Astrocyte (in vitro differentiated cells and primary cell): ENCODE results near the gene RNU5D-1. TPM values are rescaled to one million over a fixed set of nuclear protein-coding genes. Genes with fewer than 3 reads are reported as not detected.

Experiments used
- DNase-seq: peaks from one replicate; pipeline ENCODE4 v3.0.0-alpha.2; 2010; ENCODE audit warnings: low read depth
- FAIRE-seq: peaks from 2 replicates; lab custom pipeline; 2011; peaks lifted over from hg19 to GRCh38; lab: Jason Lieb, UNC
- H2AFZ ChIP-seq: 2 replicates; pipeline ENCODE4 v1.6.0; 2012; ENCODE audit warnings: low read depth, low read length, inconsistent platforms
- H3K27ac ChIP-seq: 2 replicates; pipeline ENCODE4 v1.5.1; 2011; ENCODE audit warnings: low read depth, low read length, inconsistent platforms
- H3K27me3 ChIP-seq: 2 replicates; pipeline ENCODE4 v1.6.0; 2011; ENCODE audit warnings: low read length, inconsistent platforms; ENCODE audit not compliant: insufficient read depth
- H3K36me3 ChIP-seq: 2 replicates; pipeline ENCODE4 v1.5.1; 2011; ENCODE audit warnings: low read length, inconsistent platforms; ENCODE audit not compliant: insufficient read depth
- H3K4me1 ChIP-seq: 2 replicates; pipeline ENCODE4 v1.5.1; 2011; ENCODE audit warnings: low read length, inconsistent platforms; ENCODE audit not compliant: insufficient read depth
- H3K4me2 ChIP-seq: 2 replicates; pipeline ENCODE4 v1.6.0; 2012; ENCODE audit warnings: low read length, inconsistent platforms
- H3K4me3 ChIP-seq: 2 replicates; pipeline ENCODE4 v1.5.1; 2011; ENCODE audit warnings: low read depth, mild to moderate bottlenecking, low read length, inconsistent platforms; ENCODE audit not compliant: insufficient read depth
- H3K79me2 ChIP-seq: 2 replicates; pipeline ENCODE4 v1.6.0; 2012; ENCODE audit warnings: mild to moderate bottlenecking, low read length, inconsistent platforms; ENCODE audit not compliant: insufficient read depth
- H3K9ac ChIP-seq: 2 replicates; pipeline ENCODE4 v1.6.0; 2012; ENCODE audit warnings: mild to moderate bottlenecking, low read length, inconsistent platforms
- H3K9me3 ChIP-seq: 2 replicates; pipeline ENCODE4 v1.5.1; 2012; ENCODE audit warnings: low read depth, mild to moderate bottlenecking, low read length, inconsistent platforms; ENCODE audit not compliant: insufficient read depth
- H4K20me1 ChIP-seq: 2 replicates; pipeline ENCODE4 v1.6.0; 2012; ENCODE audit warnings: low read length, inconsistent platforms; ENCODE audit not compliant: insufficient read depth
- H3K27ac Mint-ChIP-seq: one replicate; pipeline ENCODE4 v1.8.0; 2021; ENCODE audit warnings: mild to moderate bottlenecking, mixed read lengths; ENCODE audit not compliant: unreplicated experiment
- H3K27me3 Mint-ChIP-seq: one replicate; pipeline ENCODE4 v1.8.0; 2021; ENCODE audit warnings: low read depth, mixed read lengths; ENCODE audit not compliant: unreplicated experiment
- H3K36me3 Mint-ChIP-seq: one replicate; pipeline ENCODE4 v1.8.0; 2021; ENCODE audit warnings: low read depth, mixed read lengths; ENCODE audit not compliant: unreplicated experiment
- H3K4me1 Mint-ChIP-seq: one replicate; pipeline ENCODE4 v1.8.0; 2021; ENCODE audit warnings: low read depth, mixed read lengths; ENCODE audit not compliant: unreplicated experiment
- H3K4me3 Mint-ChIP-seq: one replicate; pipeline ENCODE4 v1.8.0; 2021; ENCODE audit warnings: mild to moderate bottlenecking, moderate library complexity, mixed read lengths; ENCODE audit not compliant: unreplicated experiment
- H3K9me3 Mint-ChIP-seq: one replicate; pipeline ENCODE4 v1.8.0; 2021; ENCODE audit warnings: mild to moderate bottlenecking, mixed read lengths; ENCODE audit not compliant: unreplicated experiment
- EZH2 ChIP-seq: IDR thresholded peaks from 2 replicates; pipeline ENCODE4 v1.6.1; 2012; ENCODE audit warnings: mild to moderate bottlenecking, low read length, inconsistent platforms; ENCODE audit not compliant: insufficient read depth
- total RNA-seq: library from RNA; stranded (reverse); gene quantifications from 2 replicates; pipeline ENCODE4 v1.2.1, GENCODE V29; 2021
- TF ChIP-seq, protein P1 (sequence below): IDR thresholded peaks from 2 replicates; pipeline ENCODE4 v1.5.1; 2011; ENCODE audit warnings: low read depth, mild to moderate bottlenecking, inconsistent platforms, low read length, moderate library complexity; ENCODE audit not compliant: insufficient read depth

Gene RNU5D-1
- total RNA-seq, 1 donor from 2014 or later, result not detected

DNA sequence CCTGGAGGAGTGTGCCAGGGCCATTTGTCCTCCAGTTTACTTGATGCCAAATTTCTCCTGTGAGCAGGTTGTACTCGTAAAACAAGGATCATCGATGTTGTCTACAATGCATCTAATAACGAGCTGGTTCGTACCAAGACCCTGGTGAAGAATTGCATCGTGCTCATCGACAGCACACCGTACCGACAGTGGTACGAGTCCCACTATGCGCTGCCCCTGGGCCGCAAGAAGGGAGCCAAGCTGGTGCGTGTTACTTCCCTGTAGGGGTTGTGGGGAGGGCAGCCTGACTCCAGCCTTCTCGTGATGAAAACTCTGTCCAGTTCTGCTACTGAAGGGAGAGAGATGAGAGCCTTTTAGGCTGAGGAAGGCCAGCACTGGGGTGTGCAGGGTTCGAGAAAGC lies 46.6 kb upstream of the RNU5D-1 start:
- peak overlapping the region; percentile 97 for H3K9ac ChIP-seq
- Mint-ChIP-seq H3K36me3 (peaks cover 25% of the 10 kb centered on the region), H3K4me3 (peak overlapping the region; percentile 92), H3K27me3 (no peaks in the 10 kb centered on the region), H3K4me1 (peaks cover 20% of the 10 kb centered on the region), H3K27ac (peak overlapping the region; percentile 64), H3K9me3 (no peaks in the 10 kb centered on the region)
- no peak overlapping the region for H3K27ac ChIP-seq
- no peak for DNase-seq
- peaks cover 45% of the 10 kb centered on the region for H3K79me2 ChIP-seq
- peak overlapping the region; percentile 86 for H3K4me3 ChIP-seq
- H3K27me3 ChIP-seq, result no peaks in the 10 kb centered on the region
- peaks cover 27% of the 10 kb centered on the region for H3K36me3 ChIP-seq
- peak overlapping the region; percentile 95 for H3K4me2 ChIP-seq
- TF ChIP-seq EZH2, result no peak
- TF ChIP-seq, protein P1, sequence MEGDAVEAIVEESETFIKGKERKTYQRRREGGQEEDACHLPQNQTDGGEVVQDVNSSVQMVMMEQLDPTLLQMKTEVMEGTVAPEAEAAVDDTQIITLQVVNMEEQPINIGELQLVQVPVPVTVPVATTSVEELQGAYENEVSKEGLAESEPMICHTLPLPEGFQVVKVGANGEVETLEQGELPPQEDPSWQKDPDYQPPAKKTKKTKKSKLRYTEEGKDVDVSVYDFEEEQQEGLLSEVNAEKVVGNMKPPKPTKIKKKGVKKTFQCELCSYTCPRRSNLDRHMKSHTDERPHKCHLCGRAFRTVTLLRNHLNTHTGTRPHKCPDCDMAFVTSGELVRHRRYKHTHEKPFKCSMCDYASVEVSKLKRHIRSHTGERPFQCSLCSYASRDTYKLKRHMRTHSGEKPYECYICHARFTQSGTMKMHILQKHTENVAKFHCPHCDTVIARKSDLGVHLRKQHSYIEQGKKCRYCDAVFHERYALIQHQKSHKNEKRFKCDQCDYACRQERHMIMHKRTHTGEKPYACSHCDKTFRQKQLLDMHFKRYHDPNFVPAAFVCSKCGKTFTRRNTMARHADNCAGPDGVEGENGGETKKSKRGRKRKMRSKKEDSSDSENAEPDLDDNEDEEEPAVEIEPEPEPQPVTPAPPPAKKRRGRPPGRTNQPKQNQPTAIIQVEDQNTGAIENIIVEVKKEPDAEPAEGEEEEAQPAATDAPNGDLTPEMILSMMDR, result no peak
- H3K9me3 ChIP-seq, result no peaks in the 10 kb centered on the region
- no peak for FAIRE-seq
- H3K4me1 ChIP-seq, result peaks cover 18% of the 10 kb centered on the region
- H4K20me1 ChIP-seq, result peaks cover 55% of the 10 kb centered on the region
- no peak overlapping the region for H2AFZ ChIP-seq

DNA sequence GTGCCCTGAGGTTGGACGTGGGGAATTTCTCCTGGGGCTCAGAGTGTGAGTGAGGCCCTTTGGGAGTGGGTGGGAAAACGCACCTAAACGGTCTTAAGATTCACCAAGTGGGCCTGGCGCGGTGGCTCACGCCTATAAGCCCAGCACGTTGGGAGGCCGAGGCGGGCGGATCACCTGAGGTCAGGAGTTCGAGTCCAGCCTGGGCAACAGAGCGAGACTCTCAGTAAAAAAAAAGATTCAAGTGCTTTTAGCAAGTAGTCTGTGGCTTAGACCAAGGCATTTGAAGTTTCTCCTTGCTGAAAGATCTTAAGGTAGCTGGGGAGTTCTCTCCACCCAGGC lies 45.7 kb upstream of the RNU5D-1 start:
- no peak for FAIRE-seq

More for the DNA sequence above, 45.7 kb upstream of the RNU5D-1 start:
- Mint-ChIP-seq H3K4me3 (peak overlapping the region; percentile 92), H3K36me3 (peaks cover 25% of the 10 kb centered on the region), H3K4me1 (peaks cover 20% of the 10 kb centered on the region), H3K27me3 (no peaks in the 10 kb centered on the region), H3K9me3 (no peaks in the 10 kb centered on the region), H3K27ac (peak overlapping the region; percentile 59)
- peaks cover 45% of the 10 kb centered on the region for H3K79me2 ChIP-seq
- DNase-seq, result no peak
- peak overlapping the region; percentile 86 for H3K4me3 ChIP-seq
- H3K4me2 ChIP-seq, result peak overlapping the region; percentile 95
- H3K9ac ChIP-seq, result peak overlapping the region; percentile 97
- no peaks in the 10 kb centered on the region for H3K9me3 ChIP-seq
- H3K36me3 ChIP-seq, result peaks cover 27% of the 10 kb centered on the region
- H3K27me3 ChIP-seq, result no peaks in the 10 kb centered on the region
- H4K20me1 ChIP-seq, result peaks cover 55% of the 10 kb centered on the region
- H3K4me1 ChIP-seq, result peaks cover 18% of the 10 kb centered on the region
- no peak overlapping the region for H2AFZ ChIP-seq
- TF ChIP-seq, protein P1, result no peak
- TF ChIP-seq EZH2, result no peak
- peak overlapping the region; percentile 95 for H3K27ac ChIP-seq
